Osteoblast (primary cell): Measurements from ENCODE around the gene HPSE2. TPM values are rescaled to one million over a fixed set of nuclear protein-coding genes. Genes with fewer than 3 reads are reported as not detected.

Source experiments
- DNase-seq: peaks from one replicate; pipeline ENCODE4 v3.0.0; 2011; ENCODE audit warnings: low spot score, mixed read lengths; ENCODE audit not compliant: insufficient read length; ENCODE audit errors: missing footprints
- H2AFZ ChIP-seq: 2 replicates; pipeline ENCODE4 v1.6.0; 2011; ENCODE audit warnings: mild to moderate bottlenecking, low read length
- H3K27ac ChIP-seq: 2 replicates; pipeline ENCODE4 v1.5.1; 2011; ENCODE audit warnings: mild to moderate bottlenecking, low read depth, low read length, moderate library complexity
- H3K27me3 ChIP-seq: 2 replicates; pipeline ENCODE4 v1.6.0; 2012; ENCODE audit warnings: mild to moderate bottlenecking, control low read depth, inconsistent platforms, low read length, moderate library complexity; ENCODE audit not compliant: insufficient read depth
- H3K36me3 ChIP-seq: 2 replicates; pipeline ENCODE4 v1.5.1; 2011; ENCODE audit warnings: mild to moderate bottlenecking, low read length, control low read depth, moderate library complexity; ENCODE audit not compliant: insufficient read depth
- H3K4me1 ChIP-seq: 2 replicates; pipeline ENCODE4 v1.5.1; 2011; ENCODE audit warnings: mild to moderate bottlenecking, low read length, control low read depth, moderate library complexity; ENCODE audit not compliant: insufficient read depth
- H3K4me2 ChIP-seq: 2 replicates; pipeline ENCODE4 v1.6.0; 2011; ENCODE audit warnings: mild to moderate bottlenecking, low read length; ENCODE audit not compliant: insufficient read depth
- H3K4me3 ChIP-seq: fragments of 200-600 bp; sonication (generic); 3 replicates; pipeline ENCODE4 v1.5.1; 2012; ENCODE audit warnings: mild to moderate bottlenecking, low read length, inconsistent platforms; ENCODE audit not compliant: insufficient read depth
- H3K79me2 ChIP-seq: 2 replicates; pipeline ENCODE4 v1.6.0; 2012; ENCODE audit warnings: mild to moderate bottlenecking, low read length, control low read depth, inconsistent platforms; ENCODE audit not compliant: insufficient read depth
- H3K9me3 ChIP-seq: 2 replicates; pipeline ENCODE4 v1.5.1; 2011; ENCODE audit warnings: low read depth, low read length, control low read depth
- H4K20me1 ChIP-seq: 2 replicates; pipeline ENCODE4 v1.6.0; 2012; ENCODE audit warnings: mild to moderate bottlenecking, low read length, control low read depth; ENCODE audit not compliant: insufficient read depth
- total RNA-seq: library from RNA; depleted of rRNA; stranded (reverse); fragments of >200 nt; gene quantifications from 2 replicates; pipeline ENCODE4 v1.2.3, GENCODE V29; 2012
- TF ChIP-seq, protein P1 (sequence below): IDR thresholded peaks from 2 replicates; pipeline ENCODE4 v1.5.1; 2011; ENCODE audit warnings: mild to moderate bottlenecking, low read depth, low read length, moderate library complexity; ENCODE audit errors: extremely low read depth

Gene HPSE2
- total RNA-seq, 1 donor = not detected

DNA sequence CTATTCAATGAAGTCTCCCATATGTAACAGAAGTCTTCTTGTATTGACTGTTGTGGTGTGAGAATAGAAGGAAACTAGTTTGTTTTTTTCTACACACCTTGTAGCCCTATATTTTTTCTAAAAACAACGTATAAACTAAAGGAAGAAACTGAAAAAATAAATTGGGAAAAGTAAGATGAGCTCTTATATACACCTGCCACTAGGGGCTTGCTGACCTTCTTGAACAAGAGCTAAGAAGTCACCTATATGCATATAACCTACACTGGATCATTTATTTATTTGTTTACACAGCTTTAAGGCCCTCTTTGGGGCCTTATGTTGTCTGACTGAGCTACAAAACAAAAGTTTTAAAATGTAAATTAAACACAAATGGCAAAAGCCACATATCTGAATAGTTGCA lies 383.0 kb downstream of the HPSE2 start:
- Histone ChIP-seq H3K27ac (no peak overlapping the region), H4K20me1 (no peaks in the 10 kb centered on the region), H3K4me2 (no peak overlapping the region), H3K27me3 (no peaks in the 10 kb centered on the region), H3K9me3 (no peaks in the 10 kb centered on the region), H3K36me3 (no peaks in the 10 kb centered on the region), H3K79me2 (no peaks in the 10 kb centered on the region), H3K4me1 (no peaks in the 10 kb centered on the region), H3K4me3 (no peak overlapping the region), H2AFZ (no peak overlapping the region)
- DNase-seq = no peak
- TF ChIP-seq, protein P1, sequence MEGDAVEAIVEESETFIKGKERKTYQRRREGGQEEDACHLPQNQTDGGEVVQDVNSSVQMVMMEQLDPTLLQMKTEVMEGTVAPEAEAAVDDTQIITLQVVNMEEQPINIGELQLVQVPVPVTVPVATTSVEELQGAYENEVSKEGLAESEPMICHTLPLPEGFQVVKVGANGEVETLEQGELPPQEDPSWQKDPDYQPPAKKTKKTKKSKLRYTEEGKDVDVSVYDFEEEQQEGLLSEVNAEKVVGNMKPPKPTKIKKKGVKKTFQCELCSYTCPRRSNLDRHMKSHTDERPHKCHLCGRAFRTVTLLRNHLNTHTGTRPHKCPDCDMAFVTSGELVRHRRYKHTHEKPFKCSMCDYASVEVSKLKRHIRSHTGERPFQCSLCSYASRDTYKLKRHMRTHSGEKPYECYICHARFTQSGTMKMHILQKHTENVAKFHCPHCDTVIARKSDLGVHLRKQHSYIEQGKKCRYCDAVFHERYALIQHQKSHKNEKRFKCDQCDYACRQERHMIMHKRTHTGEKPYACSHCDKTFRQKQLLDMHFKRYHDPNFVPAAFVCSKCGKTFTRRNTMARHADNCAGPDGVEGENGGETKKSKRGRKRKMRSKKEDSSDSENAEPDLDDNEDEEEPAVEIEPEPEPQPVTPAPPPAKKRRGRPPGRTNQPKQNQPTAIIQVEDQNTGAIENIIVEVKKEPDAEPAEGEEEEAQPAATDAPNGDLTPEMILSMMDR = no peak

DNA sequence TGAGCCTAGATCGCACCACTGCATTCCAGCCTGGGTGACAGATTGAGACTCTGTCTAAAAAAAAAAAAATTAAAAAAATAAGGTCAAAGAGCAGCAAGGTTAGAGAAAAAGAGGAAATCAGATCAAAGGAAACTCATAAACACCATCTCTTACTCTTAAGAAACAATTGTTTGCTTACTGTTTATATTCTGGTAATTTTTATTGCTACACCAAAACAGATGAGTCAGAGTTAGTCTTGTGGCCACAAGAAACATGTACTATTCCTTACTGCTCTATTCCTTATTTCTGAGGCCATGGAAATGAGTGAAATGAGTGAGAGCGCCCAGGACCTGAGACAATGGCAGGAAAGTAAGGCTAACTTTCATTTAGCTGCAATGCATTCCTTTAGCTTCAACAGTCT lies 387.3 kb downstream of the HPSE2 start:
- no peaks in the 10 kb centered on the region for H3K4me1 ChIP-seq
- H3K9me3 ChIP-seq = no peaks in the 10 kb centered on the region
- no peak for DNase-seq
- H4K20me1 ChIP-seq = no peaks in the 10 kb centered on the region
- no peaks in the 10 kb centered on the region for H3K79me2 ChIP-seq
- no peak overlapping the region for H3K4me2 ChIP-seq
- H3K36me3 ChIP-seq = no peaks in the 10 kb centered on the region
- TF ChIP-seq, protein P1 = no peak
- H3K27ac ChIP-seq = no peak overlapping the region
- H3K27me3 ChIP-seq = no peaks in the 10 kb centered on the region
- H3K4me3 ChIP-seq = no peak overlapping the region
- no peak overlapping the region for H2AFZ ChIP-seq

DNA sequence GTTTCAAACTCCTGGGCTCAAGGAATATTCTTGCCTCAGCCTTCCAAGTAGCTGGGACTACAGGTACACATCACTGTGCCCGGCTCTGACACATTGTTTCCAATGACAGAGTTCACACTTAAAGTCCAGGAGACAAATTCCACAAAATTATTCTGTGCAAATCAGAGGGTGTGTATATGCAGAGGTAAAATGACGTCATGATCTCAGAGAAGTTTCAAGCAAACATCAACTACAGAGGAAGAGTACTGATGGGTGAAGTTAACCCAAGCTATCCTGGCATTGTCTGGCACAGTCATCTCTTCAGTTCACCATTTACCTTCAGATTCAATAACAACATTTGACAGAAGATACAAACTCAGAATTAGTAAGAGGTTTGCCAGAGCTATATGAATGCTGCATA lies 388.9 kb downstream of the HPSE2 start:
- TF ChIP-seq, protein P1 = no peak
- H3K27ac ChIP-seq = no peak overlapping the region
- H3K4me1 ChIP-seq = no peaks in the 10 kb centered on the region
- no peak overlapping the region for H2AFZ ChIP-seq
- H3K79me2 ChIP-seq = no peaks in the 10 kb centered on the region
- no peaks in the 10 kb centered on the region for H3K9me3 ChIP-seq
- H4K20me1 ChIP-seq = no peaks in the 10 kb centered on the region
- no peak overlapping the region for H3K4me3 ChIP-seq
- no peaks in the 10 kb centered on the region for H3K36me3 ChIP-seq
- no peak overlapping the region for H3K4me2 ChIP-seq
- H3K27me3 ChIP-seq = no peaks in the 10 kb centered on the region
- no peak for DNase-seq

DNA sequence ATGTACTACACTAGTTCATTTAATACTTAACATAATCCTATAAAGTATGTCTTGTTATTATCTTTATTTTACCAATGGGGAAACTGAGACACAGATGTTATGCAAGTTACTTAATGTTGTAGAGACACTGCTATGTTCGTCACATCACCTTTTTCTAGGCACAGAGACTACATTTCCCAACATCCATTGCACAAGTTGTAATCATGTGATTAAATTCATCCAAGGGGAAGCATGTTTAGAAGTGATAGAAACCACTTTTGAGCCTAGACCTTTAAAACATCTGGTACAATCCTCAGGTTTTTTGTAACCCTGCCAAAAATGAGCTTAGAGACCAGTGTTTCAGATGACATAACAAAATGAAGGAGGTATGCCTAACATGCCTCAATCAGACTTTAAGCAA lies 402.1 kb downstream of the HPSE2 start:
- TF ChIP-seq, protein P1 = no peak

More for the DNA sequence above, 402.1 kb downstream of the HPSE2 start:
- no peaks in the 10 kb centered on the region for H3K4me1 ChIP-seq
- H3K4me3 ChIP-seq = no peak overlapping the region
- H3K4me2 ChIP-seq = no peak overlapping the region
- no peaks in the 10 kb centered on the region for H3K36me3 ChIP-seq
- H3K79me2 ChIP-seq = no peaks in the 10 kb centered on the region
- no peaks in the 10 kb centered on the region for H4K20me1 ChIP-seq
- DNase-seq = no peak
- H3K27ac ChIP-seq = no peak overlapping the region
- H2AFZ ChIP-seq = no peak overlapping the region
- no peaks in the 10 kb centered on the region for H3K27me3 ChIP-seq
- peaks cover 3% of the 10 kb centered on the region for H3K9me3 ChIP-seq
